Skeletal muscle satellite cell (primary cell): ENCODE data around the gene FGFBP1.

ENCODE experiments used
- H3K27me3 ChIP-seq: 2 replicates; pipeline ENCODE4 v1.7.0; 2013; ENCODE audit warnings: low read length; ENCODE audit not compliant: control insufficient read depth, insufficient read depth
- H3K36me3 ChIP-seq: 2 replicates; pipeline ENCODE4 v1.7.0; 2013; ENCODE audit warnings: mild to moderate bottlenecking, control low read depth, low read length; ENCODE audit not compliant: insufficient read depth
- H3K4me1 ChIP-seq: 2 replicates; pipeline ENCODE4 v1.7.0; 2013; ENCODE audit warnings: low read length; ENCODE audit not compliant: control insufficient read depth, insufficient read depth
- H3K4me2 ChIP-seq: 2 replicates; pipeline ENCODE4 v1.7.0; 2013; ENCODE audit warnings: mild to moderate bottlenecking, low read length
- H3K4me3 ChIP-seq: 2 replicates; pipeline ENCODE4 v1.7.0; 2013; ENCODE audit warnings: low read length
- H3K9ac ChIP-seq: 2 replicates; pipeline ENCODE4 v1.7.0; 2013; ENCODE audit warnings: mild to moderate bottlenecking, low read depth, low read length, moderate library complexity
- H3K9me3 ChIP-seq: replicated peaks from 2 replicates; pipeline ENCODE4 v1.7.0; 2013; ENCODE audit warnings: mild to moderate bottlenecking, control low read depth, low read length

The FGFBP1 gene

GRCh38 chr4:15906020-15906443, 32.5 kb downstream of the FGFBP1 start:
- peaks cover 30% of the 10 kb centered on the region for H3K27me3 ChIP-seq
- no peak overlapping the region for H3K4me3 ChIP-seq
- no peak overlapping the region for H3K9ac ChIP-seq
- H3K4me1 ChIP-seq, result no peaks in the 10 kb centered on the region
- H3K4me2 ChIP-seq, result no peak overlapping the region
- H3K9me3 ChIP-seq, result no peaks in the 10 kb centered on the region
- no peaks in the 10 kb centered on the region for H3K36me3 ChIP-seq

DNA sequence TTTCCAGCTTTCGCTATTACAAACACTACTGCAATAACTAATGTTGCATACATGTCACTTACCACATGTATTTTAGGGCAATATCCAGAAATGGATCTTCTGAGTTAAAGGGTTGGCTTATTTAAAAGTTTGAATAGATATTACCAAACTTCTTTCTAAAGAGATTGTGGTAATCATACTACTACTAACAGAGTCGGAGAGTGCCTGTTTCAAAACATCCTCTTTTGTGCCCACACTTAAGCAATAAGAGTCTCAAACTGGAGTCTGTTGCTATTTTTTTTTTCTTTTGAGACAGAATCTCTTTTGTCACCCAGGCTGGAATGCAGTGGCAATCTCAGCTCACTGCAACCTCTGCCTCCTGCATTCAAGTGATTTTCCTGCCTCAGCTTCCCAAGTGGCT, 35.8 kb downstream of the FGFBP1 start:
- H3K9me3 ChIP-seq, result no peaks in the 10 kb centered on the region
- peaks cover 41% of the 10 kb centered on the region for H3K27me3 ChIP-seq
- no peak overlapping the region for H3K9ac ChIP-seq
- no peaks in the 10 kb centered on the region for H3K36me3 ChIP-seq
- no peak overlapping the region for H3K4me2 ChIP-seq
- H3K4me1 ChIP-seq, result no peaks in the 10 kb centered on the region
- no peak overlapping the region for H3K4me3 ChIP-seq

DNA sequence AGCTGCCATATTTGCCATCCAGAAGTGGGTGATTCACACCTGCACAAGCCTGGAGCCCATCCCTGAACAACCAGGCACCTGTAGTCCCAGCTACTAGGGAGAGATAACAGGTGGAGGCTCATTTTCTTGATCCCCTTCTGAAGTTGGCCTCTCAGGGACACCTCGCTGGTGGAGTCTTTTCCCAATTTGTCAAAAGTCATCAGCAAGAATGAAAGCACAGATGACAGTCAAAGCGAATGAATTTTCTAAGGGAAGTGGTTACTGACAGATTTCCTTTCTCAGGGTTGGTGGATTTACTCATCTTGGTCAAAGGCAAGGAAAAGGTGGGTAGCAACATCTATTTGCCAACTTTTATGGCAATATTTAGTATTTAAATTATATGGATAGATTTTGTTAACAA, 36.5 kb downstream of the FGFBP1 start:
- Histone ChIP-seq H3K27me3 (peaks cover 41% of the 10 kb centered on the region), H3K4me2 (no peak overlapping the region), H3K36me3 (no peaks in the 10 kb centered on the region), H3K4me3 (no peak overlapping the region), H3K9me3 (no peaks in the 10 kb centered on the region), H3K4me1 (no peaks in the 10 kb centered on the region), H3K9ac (no peak overlapping the region)

- Histone ChIP-seq H3K36me3 (no peaks in the 10 kb centered on the region), H3K9me3 (no peaks in the 10 kb centered on the region), H3K27me3 (peaks cover 41% of the 10 kb centered on the region), H3K4me3 (no peak overlapping the region), H3K4me1 (no peaks in the 10 kb centered on the region), H3K4me2 (no peak overlapping the region), H3K9ac (no peak overlapping the region)
Observed at GRCh38 chr4:15901007-15901406, 37.5 kb downstream of the FGFBP1 start.

GRCh38 chr4:15899511-15899910, 39.0 kb downstream of the FGFBP1 start:
- no peak overlapping the region for H3K4me3 ChIP-seq
- no peak overlapping the region for H3K4me2 ChIP-seq
- peaks cover 32% of the 10 kb centered on the region for H3K27me3 ChIP-seq
- H3K4me1 ChIP-seq, result peaks cover 8% of the 10 kb centered on the region
- H3K36me3 ChIP-seq, result no peaks in the 10 kb centered on the region
- no peaks in the 10 kb centered on the region for H3K9me3 ChIP-seq
- H3K9ac ChIP-seq, result no peak overlapping the region

GRCh38 chr4:15898902-15899301, 39.6 kb downstream of the FGFBP1 start:
- H3K27me3 ChIP-seq, result peaks cover 32% of the 10 kb centered on the region
- H3K36me3 ChIP-seq, result no peaks in the 10 kb centered on the region
- H3K4me1 ChIP-seq, result peaks cover 12% of the 10 kb centered on the region
- H3K9me3 ChIP-seq, result no peaks in the 10 kb centered on the region
- no peak overlapping the region for H3K4me2 ChIP-seq
- H3K4me3 ChIP-seq, result no peak overlapping the region
- no peak overlapping the region for H3K9ac ChIP-seq

GRCh38 chr4:15897577-15897976, 41.0 kb downstream of the FGFBP1 start:
- no peaks in the 10 kb centered on the region for H3K9me3 ChIP-seq
- no peak overlapping the region for H3K4me2 ChIP-seq
- H3K36me3 ChIP-seq, result no peaks in the 10 kb centered on the region
- H3K9ac ChIP-seq, result no peak overlapping the region
- H3K27me3 ChIP-seq, result peaks cover 22% of the 10 kb centered on the region
- H3K4me1 ChIP-seq, result peaks cover 17% of the 10 kb centered on the region
- H3K4me3 ChIP-seq, result no peak overlapping the region

- Histone ChIP-seq H3K4me1 (peaks cover 17% of the 10 kb centered on the region), H3K27me3 (peaks cover 19% of the 10 kb centered on the region), H3K9me3 (no peaks in the 10 kb centered on the region), H3K36me3 (no peaks in the 10 kb centered on the region), H3K9ac (no peak overlapping the region), H3K4me2 (no peak overlapping the region), H3K4me3 (no peak overlapping the region)
Observed at GRCh38 chr4:15894921-15895916, 43.3 kb downstream of the FGFBP1 start.

GRCh38 chr4:15894393-15894792, 44.1 kb downstream of the FGFBP1 start:
- Histone ChIP-seq H3K9ac (peak overlapping the region; percentile 3), H3K4me1 (peaks cover 17% of the 10 kb centered on the region), H3K9me3 (no peaks in the 10 kb centered on the region), H3K4me3 (no peak overlapping the region), H3K4me2 (peak overlapping the region; percentile 34), H3K27me3 (peaks cover 14% of the 10 kb centered on the region), H3K36me3 (no peaks in the 10 kb centered on the region)

DNA sequence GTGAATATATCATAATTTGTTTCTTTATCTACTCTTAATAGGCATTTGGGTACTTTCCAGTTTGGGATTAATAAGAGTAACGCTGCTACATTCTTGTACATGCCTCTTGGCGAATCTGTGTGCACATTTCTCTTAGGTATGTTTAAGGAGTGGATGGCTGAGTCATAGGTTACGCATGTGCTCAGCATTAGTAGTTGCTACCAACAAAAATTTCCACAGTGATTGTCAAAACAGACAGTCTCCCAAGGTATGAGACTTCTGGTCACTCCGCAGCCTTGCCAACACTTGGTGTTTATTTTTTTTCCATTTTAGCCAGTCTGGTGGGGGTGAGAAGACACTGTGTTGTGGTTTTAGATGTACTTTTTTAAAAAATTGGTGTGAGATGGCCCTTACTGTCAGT, 44.6 kb downstream of the FGFBP1 start:
- Histone ChIP-seq H3K4me1 (peaks cover 17% of the 10 kb centered on the region), H3K9me3 (no peaks in the 10 kb centered on the region), H3K4me3 (no peak overlapping the region), H3K9ac (peak overlapping the region; percentile 3), H3K36me3 (no peaks in the 10 kb centered on the region), H3K4me2 (peak overlapping the region; percentile 34), H3K27me3 (peaks cover 14% of the 10 kb centered on the region)

GRCh38 chr4:15891312-15891711, 47.2 kb downstream of the FGFBP1 start:
- Histone ChIP-seq H3K27me3 (peaks cover 11% of the 10 kb centered on the region), H3K4me3 (no peak overlapping the region), H3K9ac (no peak overlapping the region), H3K36me3 (no peaks in the 10 kb centered on the region), H3K9me3 (no peaks in the 10 kb centered on the region), H3K4me2 (no peak overlapping the region), H3K4me1 (peaks cover 17% of the 10 kb centered on the region)
